ENCODE data around the gene SF3B1. TPM values are rescaled to one million over a fixed set of nuclear protein-coding genes. Genes with fewer than 3 reads are reported as not detected.
"Not testable (repeated sequence)": the region's sequence is repeated elsewhere in the genome, so short reads cannot be mapped to it uniquely, and the experiment has no call there.

Gene SF3B1
- total RNA-seq, 5 donors from 2014 or later (not counting 1 experiment from before 2014, with no cell fraction given): 468 to 579 (median 497) TPM

DNA sequence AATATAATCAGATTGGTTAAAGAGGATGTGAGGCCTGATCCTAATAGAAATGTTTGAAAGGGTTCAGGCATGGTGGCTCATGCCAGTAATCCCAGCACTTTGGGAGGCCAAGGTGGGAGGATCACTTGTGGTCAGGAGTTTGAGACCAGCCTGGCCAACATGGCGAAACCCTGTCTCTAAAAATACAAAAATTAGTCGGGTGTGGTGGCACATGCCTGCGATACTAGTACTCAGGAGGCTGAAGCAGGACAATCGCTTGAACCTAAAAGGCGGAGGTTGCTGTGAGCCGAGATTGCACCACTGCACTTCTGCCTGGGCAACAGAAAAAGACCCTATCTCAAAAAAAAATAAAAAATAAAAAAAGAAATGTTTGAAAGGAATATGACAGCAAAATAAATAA lies 2.3 kb downstream of the SF3B1 start:
- peaks cover 15% of the 10 kb centered on the region for H3K36me3 Mint-ChIP-seq

GRCh38 chr2:197431858-197432257 lies 3.0 kb downstream of the SF3B1 start:
- CTCF ChIA-PET: interaction anchor here in 1 of 2 donors (1.5 kb wide), 1 partner anchor 21 kb away, joined by 3 read pairs; no protein-coding TSS in a partner anchor
- Histone ChIP-seq H3K27ac (ENCODE audit: low read length) (peak overlapping the region; percentile 2), H3K4me3 (ENCODE audit: control insufficient read depth in 1 of 2, extremely low read depth in 1 of 2, low read length in 1 of 2) (peak overlapping the region in 1 of 2 donors; percentile 3)

More for the DNA sequence above, 2.3 kb downstream of the SF3B1 start:
- not testable (repeated sequence) for H3K9me3 ChIP-seq; DNase-seq; H3K36me3 ChIP-seq (ENCODE audit: control insufficient read depth in 2 of 2, extremely low read depth in 1 of 2, insufficient read depth in 1 of 2, low read length in 1 of 2); H3K9me3 Mint-ChIP-seq; ATAC-seq (replicated peaks in 1 of 4); H3K27me3 Mint-ChIP-seq; H3K27me3 ChIP-seq (replicated peaks in 1 of 2; ENCODE audit: control insufficient read depth in 2 of 2, extremely low read depth in 1 of 2, insufficient read depth in 2 of 2, low read length in 1 of 2)
- Mint-ChIP-seq H3K4me1 (peaks cover 75 to 77% (median 76%) of the 10 kb centered on the region in 3 donors), H3K27ac (peak overlapping the region in 1 of 2 donors; percentile 44), H3K4me3 (peak overlapping the region; percentile 38 to 99 (median 94))
- Histone ChIP-seq H3K4me3 (ENCODE audit: control insufficient read depth in 1 of 2, extremely low read depth in 1 of 2, low read length in 1 of 2) (peak overlapping the region; percentile 30 to 79), H3K27ac (ENCODE audit: low read length) (peak overlapping the region; percentile 2), H3K4me1 (ENCODE audit: control insufficient read depth in 1 of 2, extremely low read depth in 1 of 2, insufficient read depth in 2 of 2, low read length in 2 of 2) (peaks cover 35 to 53% of the 10 kb centered on the region in 2 experiments)
- CTCF ChIA-PET: interaction anchor here in 1 of 2 donors (1.3 to 1.5 kb wide), 2 partner anchors 20 kb away, joined by 3 to 5 read pairs; partner anchors contain the start of gene COQ10B
- POLR2A ChIA-PET: interaction anchor here (0.5 to 1.5 kb wide), 9 partner anchors 8 to 404 kb away, joined by 3 to 11 read pairs (median 3); partner anchors contain the start of genes HSPD1 (in 1 of the 2) and HSPE1 (in 1 of the 2)
- WGBS (ENCODE audit: insufficient coverage): no CpG with 5 or more reads among the region's 6 CpGs

DNA sequence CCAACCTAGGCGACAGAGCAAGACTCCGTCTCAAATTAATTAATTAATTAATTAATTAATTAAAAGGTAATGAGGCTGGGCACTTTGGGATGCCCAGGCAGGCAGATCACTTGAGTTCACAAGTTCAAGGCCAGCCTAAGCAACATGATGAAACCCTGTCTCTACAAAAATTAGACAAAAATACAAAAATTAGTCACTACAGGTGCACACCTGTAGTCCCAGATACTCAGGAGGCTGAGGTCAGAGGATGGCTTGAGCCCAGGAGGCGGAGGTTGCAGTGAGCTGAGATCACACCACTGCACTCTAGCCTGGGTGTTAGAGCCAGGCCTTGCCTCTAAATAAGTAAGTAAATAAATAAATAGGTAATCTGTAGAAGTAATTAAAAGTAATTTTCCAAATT lies 6.8 kb downstream of the SF3B1 start:
- no CpG with 5 or more reads among the region's 3 CpGs for WGBS (ENCODE audit: insufficient coverage)
- H3K27ac ChIP-seq (ENCODE audit: low read length): no peak overlapping the region
- POLR2A ChIA-PET: no interaction called here
- peaks cover under 1 to 19% of the 10 kb centered on the region in 2 donors for H3K36me3 ChIP-seq (ENCODE audit: control insufficient read depth in 2 of 2, extremely low read depth in 1 of 2, insufficient read depth in 1 of 2, low read length in 1 of 2)
- CTCF ChIA-PET: interaction anchor here in 1 of 2 donors (0.6 kb wide), 1 partner anchor 744 kb away, joined by 3 read pairs; no protein-coding TSS in a partner anchor
- Mint-ChIP-seq H3K36me3 (peaks cover 18% of the 10 kb centered on the region), H3K4me1 (peaks cover 88 to 92% (median 90%) of the 10 kb centered on the region in 3 donors), H3K27me3 (no peaks in the 10 kb centered on the region), H3K27ac (peak overlapping the region in 1 of 2 donors; percentile 52), H3K9me3 (no peaks in the 10 kb centered on the region), H3K4me3 (peak overlapping the region in 1 of 3 donors; percentile 94)
- ATAC-seq (replicated peaks in 1 of 4) (no peak), DNase-seq (no peak)
- no peaks in the 10 kb centered on the region for H3K27me3 ChIP-seq (replicated peaks in 1 of 2; ENCODE audit: control insufficient read depth in 2 of 2, extremely low read depth in 1 of 2, insufficient read depth in 2 of 2, low read length in 1 of 2)
- no peak overlapping the region for H3K4me3 ChIP-seq (ENCODE audit: control insufficient read depth in 1 of 2, extremely low read depth in 1 of 2, low read length in 1 of 2)
- peaks cover 22 to 69% of the 10 kb centered on the region in 2 experiments for H3K4me1 ChIP-seq (ENCODE audit: control insufficient read depth in 1 of 2, extremely low read depth in 1 of 2, insufficient read depth in 2 of 2, low read length in 2 of 2)
- H3K9me3 ChIP-seq: no peaks in the 10 kb centered on the region

More at GRCh38 chr2:197431858-197432257, 3.0 kb downstream of the SF3B1 start:
- Histone ChIP-seq H3K36me3 (ENCODE audit: control insufficient read depth in 2 of 2, extremely low read depth in 1 of 2, insufficient read depth in 1 of 2, low read length in 1 of 2) (peaks cover 0 to 9% of the 10 kb centered on the region in 2 donors), H3K9me3 (no peaks in the 10 kb centered on the region), H3K27me3 (replicated peaks in 1 of 2; ENCODE audit: control insufficient read depth in 2 of 2, extremely low read depth in 1 of 2, insufficient read depth in 2 of 2, low read length in 1 of 2) (no peaks in the 10 kb centered on the region), H3K4me1 (ENCODE audit: control insufficient read depth in 1 of 2, extremely low read depth in 1 of 2, insufficient read depth in 2 of 2, low read length in 2 of 2) (peaks cover 37 to 54% of the 10 kb centered on the region in 2 experiments)
- no peaks in the 10 kb centered on the region for H3K9me3 Mint-ChIP-seq
- ATAC-seq (replicated peaks in 1 of 4) (no peak), DNase-seq (no peak)
- POLR2A ChIA-PET: interaction anchor here in 1 of 2 donors (0.6 to 1.5 kb wide), 5 partner anchors 66 to 94 kb away, joined by 3 to 11 read pairs (median 3); partner anchors contain the start of genes HSPD1 and HSPE1
- peak overlapping the region; percentile 12 to 92 for H3K27ac Mint-ChIP-seq
- H3K27me3 Mint-ChIP-seq: no peaks in the 10 kb centered on the region
- peaks cover 15% of the 10 kb centered on the region for H3K36me3 Mint-ChIP-seq
- peaks cover 82 to 83% (median 82%) of the 10 kb centered on the region in 3 donors for H3K4me1 Mint-ChIP-seq
- peak overlapping the region; percentile 38 to 99 (median 94) for H3K4me3 Mint-ChIP-seq
- 48% methylated on average over 3 of the region's 6 CpGs for WGBS (ENCODE audit: insufficient coverage)

DNA sequence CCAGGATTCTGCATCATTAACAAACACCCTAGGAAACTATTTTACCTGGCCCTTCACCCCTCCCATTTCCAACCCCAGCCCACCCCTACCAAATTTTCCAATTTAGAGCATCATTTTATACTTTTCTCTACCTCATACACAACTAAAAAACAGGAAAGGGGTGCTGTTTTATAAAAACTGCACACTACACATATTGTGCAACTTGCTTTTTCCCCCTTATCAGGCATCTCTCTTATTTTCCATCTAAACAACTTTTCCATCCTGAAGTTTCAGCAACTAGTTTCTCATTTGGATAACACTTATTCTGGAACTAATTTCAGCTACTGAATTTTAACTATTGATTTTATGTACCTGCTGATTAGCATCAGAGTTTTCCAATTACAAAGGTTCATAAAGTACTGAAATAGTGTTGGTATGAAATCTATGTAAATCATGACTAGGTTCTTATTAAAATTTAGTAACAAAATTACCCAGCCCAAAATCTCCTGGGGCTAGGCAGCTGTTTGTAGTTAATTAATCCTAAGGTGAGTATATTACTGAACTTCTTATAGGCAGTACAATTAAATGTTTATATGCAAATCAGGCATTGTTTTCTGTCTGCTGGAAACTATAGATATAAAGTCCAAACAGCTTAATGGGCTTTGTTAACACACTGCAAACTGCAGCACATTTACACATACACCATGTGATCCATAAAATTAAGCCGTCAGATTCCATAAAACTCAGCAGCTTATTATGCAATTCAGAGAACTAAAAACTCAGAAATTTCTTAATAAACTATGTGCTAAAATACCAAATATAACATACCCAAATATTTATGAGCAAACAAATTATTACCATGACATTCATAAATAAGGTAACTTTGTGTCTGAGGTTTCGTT lies 7.9 kb downstream of the SF3B1 start:
- no CpG with 5 or more reads among the region's 2 CpGs for WGBS (ENCODE audit: insufficient coverage)
- peaks cover 13 to 63% of the 10 kb centered on the region in 2 experiments for H3K4me1 ChIP-seq (ENCODE audit: control insufficient read depth in 1 of 2, extremely low read depth in 1 of 2, insufficient read depth in 2 of 2, low read length in 2 of 2)
- no peaks in the 10 kb centered on the region for H3K9me3 ChIP-seq
- CTCF ChIA-PET: interaction anchor here (0.6 to 0.7 kb wide), 3 partner anchors 16 to 743 kb away, joined by 3 read pairs; no protein-coding TSS in a partner anchor
- H3K27me3 ChIP-seq (replicated peaks in 1 of 2; ENCODE audit: control insufficient read depth in 2 of 2, extremely low read depth in 1 of 2, insufficient read depth in 2 of 2, low read length in 1 of 2): no peaks in the 10 kb centered on the region
- H3K27me3 Mint-ChIP-seq: no peaks in the 10 kb centered on the region
- peak overlapping the region; percentile 1 for H3K27ac ChIP-seq (ENCODE audit: low read length)
- peaks cover 16% of the 10 kb centered on the region for H3K36me3 Mint-ChIP-seq
- DNase-seq: no peak
- POLR2A ChIA-PET: no interaction called here
- peaks cover 6 to 29% of the 10 kb centered on the region in 2 donors for H3K36me3 ChIP-seq (ENCODE audit: control insufficient read depth in 2 of 2, extremely low read depth in 1 of 2, insufficient read depth in 1 of 2, low read length in 1 of 2)
- H3K27ac Mint-ChIP-seq: peak overlapping the region in 1 of 2 donors; percentile 33
- H3K4me3 ChIP-seq (ENCODE audit: control insufficient read depth in 1 of 2, extremely low read depth in 1 of 2, low read length in 1 of 2): no peak overlapping the region
- peak overlapping the region; percentile 25 to 68 (median 52) for H3K4me3 Mint-ChIP-seq
- no peaks in the 10 kb centered on the region for H3K9me3 Mint-ChIP-seq
- no peak for ATAC-seq (replicated peaks in 1 of 4)
- H3K4me1 Mint-ChIP-seq: peaks cover 77 to 83% (median 82%) of the 10 kb centered on the region in 3 donors

DNA sequence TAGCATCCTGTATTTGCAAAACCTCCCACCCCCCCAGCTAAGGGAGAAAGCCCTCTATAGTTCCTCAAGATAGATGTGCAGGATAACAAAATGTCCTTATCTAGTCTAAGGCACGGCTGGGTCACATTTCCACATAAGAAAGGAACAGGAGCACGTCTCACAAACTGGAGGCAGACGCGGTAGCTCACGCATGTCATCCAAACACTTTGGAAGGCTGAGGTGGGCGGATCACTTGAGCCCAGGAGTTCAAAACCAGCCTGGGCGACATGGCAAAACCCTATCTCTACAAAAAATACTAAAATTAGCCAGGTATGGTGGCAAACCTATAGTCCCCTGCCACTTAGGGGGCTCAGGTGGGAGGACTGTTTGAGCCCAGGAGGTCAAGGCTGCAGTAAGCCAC lies 9.3 kb downstream of the SF3B1 start:
- ATAC-seq (replicated peaks in 1 of 4): peak in 1 of 4 experiments; percentile 13
- ChIA-PET POLR2A (interaction anchor here (0.6 to 1.0 kb wide), 2 partner anchors 9 kb away, joined by 3 read pairs; partner anchors contain the start of gene SF3B1 (in 2 of the 2)), CTCF (interaction anchor here in 1 of 2 donors (0.6 kb wide), 1 partner anchor 54 kb away, joined by 6 read pairs; no protein-coding TSS in a partner anchor)
- H3K27me3 ChIP-seq (replicated peaks in 1 of 2; ENCODE audit: control insufficient read depth in 2 of 2, extremely low read depth in 1 of 2, insufficient read depth in 2 of 2, low read length in 1 of 2): no peaks in the 10 kb centered on the region
- 54% methylated on average over 6 of the region's 7 CpGs for WGBS (ENCODE audit: insufficient coverage)
- H3K27me3 Mint-ChIP-seq: no peaks in the 10 kb centered on the region
- peak overlapping the region; percentile 40 to 68 (median 52) for H3K4me3 Mint-ChIP-seq
- DNase-seq: no peak
- H3K9me3 Mint-ChIP-seq: no peaks in the 10 kb centered on the region
- no peak overlapping the region for H3K4me3 ChIP-seq (ENCODE audit: control insufficient read depth in 1 of 2, extremely low read depth in 1 of 2, low read length in 1 of 2)
- peak overlapping the region; percentile 33 to 41 for H3K27ac Mint-ChIP-seq
- H3K27ac ChIP-seq (ENCODE audit: low read length): no peak overlapping the region
- no peaks in the 10 kb centered on the region for H3K9me3 ChIP-seq
- H3K4me1 Mint-ChIP-seq: peaks cover 63 to 76% (median 76%) of the 10 kb centered on the region in 3 donors
- peaks cover 6 to 40% of the 10 kb centered on the region in 2 donors for H3K36me3 ChIP-seq (ENCODE audit: control insufficient read depth in 2 of 2, extremely low read depth in 1 of 2, insufficient read depth in 1 of 2, low read length in 1 of 2)
- peaks cover 16% of the 10 kb centered on the region for H3K36me3 Mint-ChIP-seq
- peaks cover 8 to 55% of the 10 kb centered on the region in 2 experiments for H3K4me1 ChIP-seq (ENCODE audit: control insufficient read depth in 1 of 2, extremely low read depth in 1 of 2, insufficient read depth in 2 of 2, low read length in 2 of 2)

DNA sequence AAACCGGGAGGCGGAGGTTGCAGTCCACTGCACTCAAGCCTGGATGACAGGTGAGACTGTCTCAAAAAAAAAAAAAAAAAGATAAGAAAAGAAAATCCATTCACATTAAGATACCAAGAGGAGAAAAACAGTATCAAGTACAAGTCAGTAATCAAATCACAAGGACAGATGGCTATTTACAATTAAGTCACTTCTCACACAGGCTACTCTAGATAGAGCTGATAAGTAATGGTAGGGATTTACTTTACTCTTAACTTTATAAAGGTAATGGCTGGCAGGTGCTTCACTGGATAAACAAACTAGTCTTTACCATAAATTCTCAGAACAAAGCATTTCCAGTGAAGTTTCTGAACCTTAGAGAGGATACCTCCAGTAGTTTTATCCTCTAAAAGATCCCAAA lies 11.5 kb downstream of the SF3B1 start:
- no peak for ATAC-seq (replicated peaks in 1 of 4)
- peaks cover 6 to 56% of the 10 kb centered on the region in 2 donors for H3K36me3 ChIP-seq (ENCODE audit: control insufficient read depth in 2 of 2, extremely low read depth in 1 of 2, insufficient read depth in 1 of 2, low read length in 1 of 2)

More for the DNA sequence above, 11.5 kb downstream of the SF3B1 start:
- Histone ChIP-seq H3K9me3 (no peaks in the 10 kb centered on the region), H3K27me3 (replicated peaks in 1 of 2; ENCODE audit: control insufficient read depth in 2 of 2, extremely low read depth in 1 of 2, insufficient read depth in 2 of 2, low read length in 1 of 2) (no peaks in the 10 kb centered on the region), H3K4me1 (ENCODE audit: control insufficient read depth in 1 of 2, extremely low read depth in 1 of 2, insufficient read depth in 2 of 2, low read length in 2 of 2) (peaks cover 4 to 35% of the 10 kb centered on the region in 2 experiments), H3K27ac (ENCODE audit: low read length) (no peak overlapping the region), H3K4me3 (ENCODE audit: control insufficient read depth in 1 of 2, extremely low read depth in 1 of 2, low read length in 1 of 2) (no peak overlapping the region)
- H3K27me3 Mint-ChIP-seq: no peaks in the 10 kb centered on the region
- POLR2A ChIA-PET: interaction anchor here (0.6 to 0.8 kb wide), 6 partner anchors 9 to 1335 kb away, joined by 3 to 6 read pairs (median 4); no protein-coding TSS in a partner anchor
- no peak overlapping the region for H3K4me3 Mint-ChIP-seq
- CTCF ChIA-PET: interaction anchor here (0.6 to 0.9 kb wide), 4 partner anchors 13 to 322 kb away, joined by 3 to 4 read pairs (median 4); no protein-coding TSS in a partner anchor
- no CpG with 5 or more reads among the region's 2 CpGs for WGBS (ENCODE audit: insufficient coverage)
- H3K36me3 Mint-ChIP-seq: peaks cover 11% of the 10 kb centered on the region
- no peak overlapping the region for H3K27ac Mint-ChIP-seq
- H3K4me1 Mint-ChIP-seq: peaks cover 46 to 64% (median 64%) of the 10 kb centered on the region in 3 donors
- DNase-seq: no peak
- no peaks in the 10 kb centered on the region for H3K9me3 Mint-ChIP-seq
